ENCODE data around the gene MDK.

Gene MDK

DNA sequence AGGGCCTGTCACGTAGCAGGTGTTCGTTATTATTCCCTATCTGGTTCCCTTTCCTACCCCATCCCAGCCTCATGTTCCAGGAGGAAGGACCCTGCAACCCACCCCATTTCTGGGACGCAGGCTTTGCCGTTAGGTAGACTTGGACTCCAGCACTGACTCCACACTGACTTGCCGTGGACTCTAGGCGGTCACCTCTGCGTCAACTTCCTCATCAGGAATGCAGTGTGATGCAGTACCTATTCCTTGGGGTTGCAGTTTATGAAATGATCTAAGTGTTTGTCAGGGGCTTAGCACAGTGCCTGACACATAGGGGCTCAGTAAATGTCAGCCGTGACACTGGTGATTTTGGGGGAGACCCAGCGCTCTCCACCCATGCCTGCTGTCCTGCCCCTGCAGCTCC lies 17.4 kb upstream of the MDK start:
- TF ChIP-seq ESRRG (CRISPR knock-in tag; IDR thresholded peaks at IDR 0.05) (no peak), BACH2 (CRISPR knock-in tag; IDR thresholded peaks at IDR 0.05; ENCODE audit: borderline replicate concordance) (no peak), OSR1 (CRISPR knock-in tag; IDR thresholded peaks at IDR 0.05) (no peak), TOX (CRISPR knock-in tag; IDR thresholded peaks at IDR 0.05; ENCODE audit: borderline replicate concordance) (no peak), RARB (CRISPR knock-in tag; IDR thresholded peaks at IDR 0.05) (no peak), ZFP30 (CRISPR knock-in tag; IDR thresholded peaks at IDR 0.05) (no peak), SNAI2 (CRISPR knock-in tag; IDR thresholded peaks at IDR 0.05) (no peak), ZNF8 (CRISPR knock-in tag; IDR thresholded peaks at IDR 0.05) (no peak), ZNF565 (CRISPR knock-in tag; conservative IDR thresholded peaks at IDR 0.05; ENCODE audit: low read depth) (no peak), TCF4 (CRISPR knock-in tag; IDR thresholded peaks at IDR 0.05; ENCODE audit: borderline replicate concordance) (no peak), ISL1 (CRISPR knock-in tag; IDR thresholded peaks at IDR 0.05) (no peak), GLIS3 (CRISPR knock-in tag; IDR thresholded peaks at IDR 0.05) (no peak), CSDC2 (CRISPR knock-in tag; IDR thresholded peaks at IDR 0.05) (no peak), PPARA (CRISPR knock-in tag; IDR thresholded peaks at IDR 0.05; ENCODE audit: borderline replicate concordance) (no peak), PATZ1 (CRISPR knock-in tag; IDR thresholded peaks at IDR 0.05; ENCODE audit: borderline replicate concordance) (no peak), ZNF70 (CRISPR knock-in tag; IDR thresholded peaks at IDR 0.05) (no peak), CSRNP3 (CRISPR knock-in tag; IDR thresholded peaks at IDR 0.05) (no peak)
- TF ChIP-seq, protein P1, sequence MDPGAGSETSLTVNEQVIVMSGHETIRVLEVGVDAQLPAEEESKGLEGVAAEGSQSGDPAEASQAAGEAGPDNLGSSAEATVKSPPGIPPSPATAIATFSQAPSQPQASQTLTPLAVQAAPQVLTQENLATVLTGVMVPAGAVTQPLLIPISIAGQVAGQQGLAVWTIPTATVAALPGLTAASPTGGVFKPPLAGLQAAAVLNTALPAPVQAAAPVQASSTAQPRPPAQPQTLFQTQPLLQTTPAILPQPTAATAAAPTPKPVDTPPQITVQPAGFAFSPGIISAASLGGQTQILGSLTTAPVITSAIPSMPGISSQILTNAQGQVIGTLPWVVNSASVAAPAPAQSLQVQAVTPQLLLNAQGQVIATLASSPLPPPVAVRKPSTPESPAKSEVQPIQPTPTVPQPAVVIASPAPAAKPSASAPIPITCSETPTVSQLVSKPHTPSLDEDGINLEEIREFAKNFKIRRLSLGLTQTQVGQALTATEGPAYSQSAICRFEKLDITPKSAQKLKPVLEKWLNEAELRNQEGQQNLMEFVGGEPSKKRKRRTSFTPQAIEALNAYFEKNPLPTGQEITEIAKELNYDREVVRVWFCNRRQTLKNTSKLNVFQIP (CRISPR knock-in tag; IDR thresholded peaks at IDR 0.05; ENCODE audit: borderline replicate concordance, low read depth) = no peak
- TF ChIP-seq, protein P2, sequence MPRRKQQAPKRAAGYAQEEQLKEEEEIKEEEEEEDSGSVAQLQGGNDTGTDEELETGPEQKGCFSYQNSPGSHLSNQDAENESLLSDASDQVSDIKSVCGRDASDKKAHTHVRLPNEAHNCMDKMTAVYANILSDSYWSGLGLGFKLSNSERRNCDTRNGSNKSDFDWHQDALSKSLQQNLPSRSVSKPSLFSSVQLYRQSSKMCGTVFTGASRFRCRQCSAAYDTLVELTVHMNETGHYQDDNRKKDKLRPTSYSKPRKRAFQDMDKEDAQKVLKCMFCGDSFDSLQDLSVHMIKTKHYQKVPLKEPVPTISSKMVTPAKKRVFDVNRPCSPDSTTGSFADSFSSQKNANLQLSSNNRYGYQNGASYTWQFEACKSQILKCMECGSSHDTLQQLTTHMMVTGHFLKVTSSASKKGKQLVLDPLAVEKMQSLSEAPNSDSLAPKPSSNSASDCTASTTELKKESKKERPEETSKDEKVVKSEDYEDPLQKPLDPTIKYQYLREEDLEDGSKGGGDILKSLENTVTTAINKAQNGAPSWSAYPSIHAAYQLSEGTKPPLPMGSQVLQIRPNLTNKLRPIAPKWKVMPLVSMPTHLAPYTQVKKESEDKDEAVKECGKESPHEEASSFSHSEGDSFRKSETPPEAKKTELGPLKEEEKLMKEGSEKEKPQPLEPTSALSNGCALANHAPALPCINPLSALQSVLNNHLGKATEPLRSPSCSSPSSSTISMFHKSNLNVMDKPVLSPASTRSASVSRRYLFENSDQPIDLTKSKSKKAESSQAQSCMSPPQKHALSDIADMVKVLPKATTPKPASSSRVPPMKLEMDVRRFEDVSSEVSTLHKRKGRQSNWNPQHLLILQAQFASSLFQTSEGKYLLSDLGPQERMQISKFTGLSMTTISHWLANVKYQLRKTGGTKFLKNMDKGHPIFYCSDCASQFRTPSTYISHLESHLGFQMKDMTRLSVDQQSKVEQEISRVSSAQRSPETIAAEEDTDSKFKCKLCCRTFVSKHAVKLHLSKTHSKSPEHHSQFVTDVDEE (CRISPR knock-in tag; IDR thresholded peaks at IDR 0.05) = no peak
- ATAC-seq = no peak

DNA sequence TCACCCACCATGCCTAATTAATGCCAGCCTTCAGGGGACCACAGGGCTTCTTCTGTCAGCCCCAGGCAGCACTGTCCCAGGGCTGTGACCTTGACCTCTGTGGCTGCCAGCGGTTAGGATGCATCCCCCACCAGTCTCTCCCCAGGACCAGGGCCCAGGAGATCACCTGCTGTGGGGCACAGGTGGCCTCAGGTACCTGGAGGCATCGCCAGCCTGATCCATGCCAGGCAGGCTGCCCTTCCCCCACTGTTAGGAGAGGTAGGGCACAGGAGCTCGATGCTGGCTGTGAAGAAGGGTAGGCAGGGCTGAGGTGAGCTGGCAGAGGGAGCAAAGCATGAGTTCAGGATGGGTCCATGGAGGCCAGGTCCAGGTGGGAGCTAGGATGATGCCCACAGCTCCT lies 16.7 kb upstream of the MDK start:
- TF ChIP-seq BACH2 (CRISPR knock-in tag; IDR thresholded peaks at IDR 0.05; ENCODE audit: borderline replicate concordance) = no peak
- TF ChIP-seq ZFP3 (CRISPR knock-in tag; IDR thresholded peaks at IDR 0.05) = no peak
- no peak for TF ChIP-seq TCF4 (CRISPR knock-in tag; IDR thresholded peaks at IDR 0.05; ENCODE audit: borderline replicate concordance)
- TF ChIP-seq TOX (CRISPR knock-in tag; IDR thresholded peaks at IDR 0.05; ENCODE audit: borderline replicate concordance) = no peak
- no peak for TF ChIP-seq ARNTL (CRISPR knock-in tag; IDR thresholded peaks at IDR 0.05; ENCODE audit: borderline replicate concordance, low read depth)
- TF ChIP-seq OSR1 (CRISPR knock-in tag; IDR thresholded peaks at IDR 0.05) = no peak
- no peak for ATAC-seq

- no peak for ATAC-seq
- TF ChIP-seq GLIS3 (CRISPR knock-in tag; IDR thresholded peaks at IDR 0.05) (no peak), ARNTL (CRISPR knock-in tag; IDR thresholded peaks at IDR 0.05; ENCODE audit: borderline replicate concordance, low read depth) (no peak), ZFP3 (CRISPR knock-in tag; IDR thresholded peaks at IDR 0.05) (no peak)
Observed at GRCh38 chr11:46366260-46366659, 15.2 kb upstream of the MDK start.

DNA sequence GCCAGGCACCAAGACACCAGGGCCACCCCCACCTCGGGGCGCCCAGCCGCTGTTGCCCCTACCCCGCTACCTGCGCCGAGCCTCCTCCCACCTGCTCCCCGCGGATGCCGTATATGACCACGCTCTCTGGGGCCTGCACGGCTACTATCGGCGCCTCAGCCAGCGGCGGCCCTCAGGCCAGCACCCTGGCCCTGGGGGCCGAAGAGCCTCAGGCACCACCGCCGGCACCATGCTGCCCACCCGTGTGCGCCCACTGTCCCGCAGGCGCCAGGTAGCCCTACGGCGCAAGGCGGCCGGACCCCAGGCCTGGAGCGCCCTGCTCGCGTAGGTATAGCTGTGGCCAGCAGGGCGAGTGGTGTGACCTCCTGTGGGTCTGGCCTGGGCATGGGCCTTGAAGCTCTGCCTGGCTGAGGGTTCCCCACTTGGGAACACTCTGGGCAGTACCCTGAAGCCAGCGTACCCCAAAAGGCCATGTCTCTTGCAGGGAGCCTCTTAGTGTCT lies 14.8 kb upstream of the MDK start:
- no peak for TF ChIP-seq TCF4 (CRISPR knock-in tag; IDR thresholded peaks at IDR 0.05; ENCODE audit: borderline replicate concordance)
- no peak for TF ChIP-seq OSR1 (CRISPR knock-in tag; IDR thresholded peaks at IDR 0.05)
- no peak for TF ChIP-seq ZNF70 (CRISPR knock-in tag; IDR thresholded peaks at IDR 0.05)
- no peak for ATAC-seq
